Fibroblast of lung (primary cell): ENCODE results near the gene ANKS6. TPM values are rescaled to one million over a fixed set of nuclear protein-coding genes. Genes with fewer than 3 reads are reported as not detected.

ENCODE experiments used
- DNase-seq, 2 donors: peaks; one replicate each; pipeline versions ENCODE4 v3.0.0 to v3.0.0-alpha.2; 2010; ENCODE audit warnings: low read depth in 2 of 2
- H2AFZ ChIP-seq: 2 replicates; pipeline ENCODE4 v1.5.1; 2012; ENCODE audit warnings: low read length, control low read depth, inconsistent platforms
- H3K27ac ChIP-seq: 2 replicates; pipeline ENCODE4 v1.5.1; 2011; ENCODE audit warnings: low read length, control low read depth; ENCODE audit not compliant: insufficient read depth
- H3K27me3 ChIP-seq: 2 replicates; pipeline ENCODE4 v1.5.1; 2011; ENCODE audit warnings: mild to moderate bottlenecking, low read length; ENCODE audit not compliant: control insufficient read depth, insufficient read depth
- H3K36me3 ChIP-seq: 2 replicates; pipeline ENCODE4 v1.5.1; 2011; ENCODE audit warnings: low read length; ENCODE audit not compliant: control insufficient read depth, insufficient read depth
- H3K4me1 ChIP-seq: 2 replicates; pipeline ENCODE4 v1.5.1; 2011; ENCODE audit warnings: low read length; ENCODE audit not compliant: control insufficient read depth, insufficient read depth; ENCODE audit errors: extremely low read depth
- H3K4me2 ChIP-seq: 2 replicates; pipeline ENCODE4 v1.5.1; 2011; ENCODE audit warnings: low read length, control low read depth; ENCODE audit not compliant: insufficient read depth; ENCODE audit errors: extremely low read depth
- H3K4me3 ChIP-seq, 4 experiments: fragments of 200-600 bp in 1 of 4; sonication (generic) in 1 of 4; replicated peaks in 1 of 4; 2 replicates each; pipeline ENCODE4 v1.5.1; 2011 to 2016; ENCODE audit warnings: low read length in 4 of 4, low read depth in 3 of 4, mild to moderate bottlenecking in 3 of 4, control low read depth in 2 of 4, inconsistent platforms in 1 of 4, mixed read lengths in 1 of 4; ENCODE audit not compliant: insufficient read depth in 1 of 4; ENCODE audit errors: control extremely low read depth in 1 of 4
- H3K79me2 ChIP-seq: 2 replicates; pipeline ENCODE4 v1.5.1; 2012; ENCODE audit warnings: mild to moderate bottlenecking, low read length, inconsistent platforms; ENCODE audit not compliant: control insufficient read depth, insufficient read depth
- H3K9ac ChIP-seq: 2 replicates; pipeline ENCODE4 v1.5.1; 2011; ENCODE audit warnings: mild to moderate bottlenecking, low read length, control low read depth; ENCODE audit not compliant: insufficient read depth
- H3K9me3 ChIP-seq: 2 replicates; pipeline ENCODE4 v1.5.1; 2012; ENCODE audit warnings: low read depth, low read length; ENCODE audit not compliant: control insufficient read depth, insufficient read depth
- H4K20me1 ChIP-seq: 2 replicates; pipeline ENCODE4 v1.5.1; 2011; ENCODE audit warnings: low read length; ENCODE audit not compliant: control insufficient read depth, insufficient read depth; ENCODE audit errors: extremely low read depth
- EZH2 ChIP-seq: IDR thresholded peaks from 2 replicates; pipeline ENCODE4 v1.5.1; 2012; ENCODE audit warnings: low read length, control low read depth, mild to moderate bottlenecking; ENCODE audit errors: missing control alignments
- polyA plus RNA-seq, 2 donors: library from polyadenylated mRNA; depleted of rRNA in 1 of 2; stranded (reverse) in 1 of 2; unstranded in 1 of 2; fragments of >200 nt; gene quantifications; 2 replicates each; pipeline ENCODE4 v1.2.1, GENCODE V29; 2011 to 2012; ENCODE audit warnings: missing spikeins in 1 of 2
- total RNA-seq: library from RNA; depleted of rRNA; stranded (reverse); fragments of >200 nt; gene quantifications from 2 replicates; pipeline ENCODE4 v1.2.1, GENCODE V29; 2014
- TF ChIP-seq, protein P1 (sequence below), 2 donors: IDR thresholded peaks in 1 of 2; conservative IDR thresholded peaks in 1 of 2; 1 replicate in 1 of 2; 2 replicates in 1 of 2; pipeline ENCODE4 v1.5.1; 2011 to 2012; ENCODE audit warnings: low read length in 2 of 2, control low read depth in 1 of 2, inconsistent platforms in 1 of 2, low read depth in 1 of 2, mild to moderate bottlenecking in 1 of 2

Gene ANKS6
- total and polyA plus RNA-seq, 2 donors (not counting 1 experiment from before 2014, with no cell fraction given), result 7.3 to 9.6 TPM

DNA sequence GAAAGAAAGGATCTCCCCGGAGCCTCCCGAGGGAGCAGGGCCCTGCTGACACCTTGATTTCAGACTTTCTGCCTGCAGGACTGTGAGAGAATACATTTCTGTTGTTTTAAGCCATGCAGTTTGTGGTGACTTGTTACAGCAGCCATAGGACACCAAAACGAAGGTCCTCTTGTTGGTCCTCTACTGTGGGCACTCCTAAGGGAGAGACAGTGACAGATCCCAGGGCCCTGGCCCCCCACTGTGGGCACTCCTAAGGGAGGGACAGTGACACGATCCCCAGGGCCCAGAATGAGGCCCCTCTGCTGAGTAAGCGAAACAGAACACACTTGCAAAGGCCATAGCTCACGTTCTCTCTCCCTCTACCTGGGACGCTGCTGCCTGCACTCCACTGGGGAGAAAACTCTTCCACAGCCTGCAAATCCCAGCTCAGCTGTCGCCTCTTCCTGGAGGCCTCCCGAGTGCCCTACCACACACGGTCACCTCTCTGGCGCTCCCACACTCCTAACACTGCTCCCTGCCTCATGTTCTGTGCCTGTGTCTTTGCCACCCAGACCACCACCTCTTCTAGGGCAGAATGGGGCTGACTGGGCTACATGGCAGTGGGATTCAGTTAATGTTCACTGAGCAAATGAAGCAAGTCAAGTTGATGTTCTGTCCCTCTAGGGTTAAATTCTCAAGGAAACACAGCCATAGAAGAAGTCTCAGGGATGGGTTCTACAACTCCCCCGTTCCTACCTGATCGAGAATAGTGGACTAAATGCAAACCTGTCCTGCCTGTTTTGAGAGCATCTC lies 23.8 kb downstream of the ANKS6 start:
- Histone ChIP-seq H3K9me3 (no peaks in the 10 kb centered on the region), H4K20me1 (no peaks in the 10 kb centered on the region), H3K27me3 (no peaks in the 10 kb centered on the region), H3K4me3 (no peak overlapping the region), H2AFZ (no peak overlapping the region), H3K9ac (no peak overlapping the region), H3K79me2 (no peaks in the 10 kb centered on the region), H3K4me1 (no peaks in the 10 kb centered on the region), H3K36me3 (peaks cover 2% of the 10 kb centered on the region), H3K27ac (no peak overlapping the region), H3K4me2 (no peak overlapping the region)
- DNase-seq, result no peak
- TF ChIP-seq EZH2, result no peak
- TF ChIP-seq, protein P1, sequence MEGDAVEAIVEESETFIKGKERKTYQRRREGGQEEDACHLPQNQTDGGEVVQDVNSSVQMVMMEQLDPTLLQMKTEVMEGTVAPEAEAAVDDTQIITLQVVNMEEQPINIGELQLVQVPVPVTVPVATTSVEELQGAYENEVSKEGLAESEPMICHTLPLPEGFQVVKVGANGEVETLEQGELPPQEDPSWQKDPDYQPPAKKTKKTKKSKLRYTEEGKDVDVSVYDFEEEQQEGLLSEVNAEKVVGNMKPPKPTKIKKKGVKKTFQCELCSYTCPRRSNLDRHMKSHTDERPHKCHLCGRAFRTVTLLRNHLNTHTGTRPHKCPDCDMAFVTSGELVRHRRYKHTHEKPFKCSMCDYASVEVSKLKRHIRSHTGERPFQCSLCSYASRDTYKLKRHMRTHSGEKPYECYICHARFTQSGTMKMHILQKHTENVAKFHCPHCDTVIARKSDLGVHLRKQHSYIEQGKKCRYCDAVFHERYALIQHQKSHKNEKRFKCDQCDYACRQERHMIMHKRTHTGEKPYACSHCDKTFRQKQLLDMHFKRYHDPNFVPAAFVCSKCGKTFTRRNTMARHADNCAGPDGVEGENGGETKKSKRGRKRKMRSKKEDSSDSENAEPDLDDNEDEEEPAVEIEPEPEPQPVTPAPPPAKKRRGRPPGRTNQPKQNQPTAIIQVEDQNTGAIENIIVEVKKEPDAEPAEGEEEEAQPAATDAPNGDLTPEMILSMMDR (conservative IDR thresholded peaks at IDR 0.05 in 1 of 2, IDR thresholded peaks at IDR 0.05 in 1 of 2; ENCODE audit: low read depth in 1 of 2, low read length in 2 of 2), result no peak

DNA sequence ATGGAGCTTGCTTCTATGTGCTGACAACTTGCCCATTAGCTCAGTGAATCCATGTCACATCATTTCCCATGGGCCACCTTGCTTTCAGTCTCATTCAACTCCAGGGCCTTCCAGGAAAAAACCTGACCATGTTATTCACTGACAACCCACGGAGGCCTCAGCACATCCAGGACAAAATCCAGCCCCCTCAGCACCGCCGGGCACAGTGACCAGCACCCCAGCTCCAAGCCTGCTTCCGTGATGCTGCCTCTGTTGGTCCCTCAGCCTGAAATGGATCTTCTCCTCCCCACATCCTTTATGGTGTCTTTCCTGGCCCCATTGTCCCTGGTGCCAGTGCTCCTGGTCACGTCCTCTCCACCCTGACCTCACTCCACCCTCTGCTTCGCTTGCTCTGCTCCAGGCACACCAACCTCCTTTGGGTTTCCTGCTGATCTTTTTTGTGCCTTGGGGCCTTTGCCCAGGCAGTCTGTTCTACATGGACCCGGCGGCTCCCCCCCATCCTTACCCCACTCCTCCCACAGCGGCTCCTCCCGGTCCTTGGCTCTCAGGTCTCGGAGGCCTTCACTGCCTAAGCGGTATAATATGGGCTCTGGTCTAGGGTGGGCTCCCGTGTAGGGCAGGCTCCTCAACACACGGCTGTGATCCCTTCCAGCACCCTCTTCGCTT lies 25.0 kb downstream of the ANKS6 start:
- Histone ChIP-seq H2AFZ (no peak overlapping the region), H3K4me2 (no peak overlapping the region), H3K27ac (no peak overlapping the region), H3K9me3 (no peaks in the 10 kb centered on the region), H3K4me1 (no peaks in the 10 kb centered on the region), H3K79me2 (no peaks in the 10 kb centered on the region), H3K36me3 (peaks cover 2% of the 10 kb centered on the region), H3K4me3 (no peak overlapping the region), H4K20me1 (no peaks in the 10 kb centered on the region), H3K27me3 (no peaks in the 10 kb centered on the region), H3K9ac (no peak overlapping the region)
- TF ChIP-seq, protein P1 (conservative IDR thresholded peaks at IDR 0.05 in 1 of 2, IDR thresholded peaks at IDR 0.05 in 1 of 2; ENCODE audit: low read depth in 1 of 2, low read length in 2 of 2), result no peak
- no peak for TF ChIP-seq EZH2
- no peak for DNase-seq

DNA sequence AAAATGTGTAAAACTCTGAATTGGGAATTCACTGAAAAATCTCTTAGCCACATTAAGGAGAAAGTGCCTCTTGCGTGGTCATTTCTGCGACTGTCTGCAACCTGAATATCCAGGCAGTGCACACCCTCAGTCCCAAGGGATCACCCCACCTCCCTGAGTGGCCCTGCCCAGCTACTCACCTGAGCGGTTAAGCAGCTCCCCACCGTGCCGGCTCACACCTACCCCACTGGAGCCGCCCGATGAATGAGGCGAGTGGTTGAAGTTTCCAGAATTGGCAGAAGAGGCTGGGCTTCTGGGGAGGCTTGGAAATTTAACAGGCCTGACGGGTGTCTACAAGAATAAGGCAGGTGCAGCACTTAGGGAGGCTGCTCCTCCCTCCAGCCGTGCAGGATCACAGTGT lies 25.6 kb downstream of the ANKS6 start:
- H3K79me2 ChIP-seq, result no peaks in the 10 kb centered on the region
- no peaks in the 10 kb centered on the region for H3K27me3 ChIP-seq
- no peaks in the 10 kb centered on the region for H3K9me3 ChIP-seq
- H3K4me2 ChIP-seq, result no peak overlapping the region
- H2AFZ ChIP-seq, result no peak overlapping the region
- H3K27ac ChIP-seq, result no peak overlapping the region
- no peaks in the 10 kb centered on the region for H3K4me1 ChIP-seq
- DNase-seq, result no peak
- H3K9ac ChIP-seq, result no peak overlapping the region
- H4K20me1 ChIP-seq, result no peaks in the 10 kb centered on the region
- no peak for TF ChIP-seq EZH2
- TF ChIP-seq, protein P1 (conservative IDR thresholded peaks at IDR 0.05 in 1 of 2, IDR thresholded peaks at IDR 0.05 in 1 of 2; ENCODE audit: low read depth in 1 of 2, low read length in 2 of 2), result no peak
- H3K36me3 ChIP-seq, result peaks cover 2% of the 10 kb centered on the region
- H3K4me3 ChIP-seq, result no peak overlapping the region
